OCI-M1 (cell line): ENCODE results near the gene ITIH3.
A peak's percentile ranks its signal among the peaks of the same experiment; 100 is the strongest.

Experiments
- DNase-seq: peaks from one replicate; lab custom pipeline; 2025; lab: John Stamatoyannopoulos, UW

Gene ITIH3

DNA sequence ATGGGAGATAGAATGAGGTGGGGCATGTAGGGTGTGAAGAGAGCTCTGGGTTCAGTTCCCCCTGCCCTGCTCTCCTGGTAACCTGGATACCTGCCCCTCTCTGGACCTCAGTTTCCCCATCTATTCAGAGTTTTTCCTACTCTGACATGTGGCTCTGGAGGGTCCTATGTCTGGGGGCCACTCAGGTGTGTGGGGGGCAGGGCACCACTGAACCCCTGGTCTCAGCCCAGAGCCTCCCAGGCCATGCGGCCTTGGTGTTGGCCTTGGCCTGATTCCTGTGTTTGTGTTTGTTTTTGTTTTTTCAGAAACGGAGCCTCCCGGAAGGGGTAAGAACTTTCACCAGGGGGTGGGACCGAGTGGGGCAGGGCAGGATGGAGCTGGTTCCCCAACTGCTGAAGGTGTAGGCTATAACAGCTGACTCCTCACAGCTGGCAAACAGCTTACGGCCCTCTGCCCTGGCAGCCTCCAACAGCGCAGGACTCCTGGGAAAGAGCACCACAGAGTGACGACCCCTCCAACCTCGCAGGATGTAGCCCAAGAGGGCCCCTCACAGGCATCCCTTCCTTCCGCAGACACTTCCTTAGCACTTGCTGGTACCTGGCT, 803 bp downstream of the ITIH3 start:
- no peak for DNase-seq

DNA sequence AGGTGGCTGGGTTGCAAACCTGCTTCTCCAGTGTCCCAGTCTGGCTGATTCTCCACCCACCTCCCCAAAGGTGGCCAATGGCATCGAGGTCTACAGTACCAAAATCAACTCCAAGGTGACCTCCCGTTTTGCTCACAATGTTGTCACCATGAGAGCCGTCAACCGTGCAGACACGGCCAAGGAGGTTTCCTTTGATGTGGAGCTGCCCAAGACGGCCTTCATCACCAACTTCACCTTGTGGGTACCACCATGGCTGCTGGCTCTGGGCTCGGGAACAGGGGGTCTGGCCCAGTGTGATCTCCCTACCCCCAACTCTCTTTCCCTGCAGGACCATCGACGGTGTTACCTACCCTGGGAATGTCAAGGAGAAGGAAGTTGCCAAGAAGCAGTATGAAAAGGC, 1.8 kb downstream of the ITIH3 start:
- no peak for DNase-seq

DNA sequence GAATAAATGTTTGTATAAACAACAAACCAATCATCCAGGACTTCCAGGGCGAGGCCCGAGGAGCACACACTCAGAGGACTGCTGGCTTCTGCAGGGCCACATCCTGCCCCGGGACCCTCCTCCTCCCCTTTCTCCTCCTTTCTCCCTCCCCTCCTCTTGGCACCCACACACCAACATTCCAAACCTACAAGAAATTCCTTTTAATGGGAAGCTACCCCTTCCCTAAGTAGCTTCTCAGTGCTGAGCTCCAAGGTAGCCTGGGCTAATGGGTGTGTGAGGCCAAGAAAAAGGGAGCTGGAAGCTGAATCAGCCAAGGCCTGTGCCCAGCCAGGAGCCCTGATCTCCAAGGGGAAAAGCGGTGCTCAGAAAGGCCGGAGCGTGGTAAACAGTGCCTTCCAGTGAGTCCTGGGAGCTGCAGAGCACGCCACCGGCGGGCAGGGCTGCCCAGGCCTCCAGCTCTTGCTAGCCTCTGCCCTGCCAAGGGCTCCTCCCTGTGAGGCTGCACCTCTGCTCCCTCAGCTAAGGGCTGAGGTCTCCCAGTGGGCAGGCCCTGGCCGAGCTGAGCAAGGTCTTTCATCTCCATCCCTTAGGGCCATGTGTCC, 3.9 kb downstream of the ITIH3 start:
- no peak for DNase-seq

DNA sequence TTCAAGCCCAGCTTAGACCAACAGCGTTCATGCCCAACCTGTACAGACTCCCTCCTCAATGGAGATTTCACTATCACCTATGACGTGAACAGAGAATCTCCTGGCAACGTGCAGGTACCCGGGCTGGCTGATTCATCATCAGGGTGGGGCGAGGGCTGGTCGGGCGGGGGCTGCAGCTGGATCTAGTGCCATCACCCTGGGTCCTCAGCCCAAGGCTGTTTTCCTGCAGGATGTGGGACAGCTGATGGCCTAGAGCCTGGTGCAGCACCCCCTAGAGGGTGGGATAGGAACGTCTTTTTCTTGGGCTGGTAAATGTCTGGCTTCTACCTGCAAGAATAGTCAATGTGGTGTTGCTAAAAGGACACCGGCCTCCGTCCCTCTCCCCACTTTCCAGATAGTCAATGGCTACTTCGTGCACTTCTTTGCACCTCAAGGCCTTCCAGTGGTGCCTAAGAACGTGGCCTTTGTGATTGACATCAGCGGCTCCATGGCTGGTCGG, 4.4 kb downstream of the ITIH3 start:
- DNase-seq, result peak; percentile 50

DNA sequence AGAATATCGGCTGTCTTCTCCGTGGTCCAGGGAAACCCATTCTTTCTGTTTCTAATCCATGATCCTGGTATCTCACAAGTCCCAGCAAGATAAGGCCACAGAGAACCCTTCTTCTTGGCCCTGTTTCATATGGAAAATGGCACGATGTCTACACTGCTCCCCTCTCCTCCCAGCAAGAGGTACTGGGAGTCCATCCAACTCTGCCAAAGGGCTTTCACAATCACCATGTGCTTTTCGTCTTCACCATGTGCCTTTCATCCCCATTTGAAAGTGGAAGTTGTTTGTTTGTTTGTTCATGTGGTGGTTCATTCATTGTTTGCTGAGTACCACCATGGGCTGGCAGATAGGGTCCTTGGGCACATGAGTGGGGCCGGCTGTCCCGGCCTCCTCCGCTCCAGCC, 5.5 kb downstream of the ITIH3 start:
- no peak for DNase-seq

DNA sequence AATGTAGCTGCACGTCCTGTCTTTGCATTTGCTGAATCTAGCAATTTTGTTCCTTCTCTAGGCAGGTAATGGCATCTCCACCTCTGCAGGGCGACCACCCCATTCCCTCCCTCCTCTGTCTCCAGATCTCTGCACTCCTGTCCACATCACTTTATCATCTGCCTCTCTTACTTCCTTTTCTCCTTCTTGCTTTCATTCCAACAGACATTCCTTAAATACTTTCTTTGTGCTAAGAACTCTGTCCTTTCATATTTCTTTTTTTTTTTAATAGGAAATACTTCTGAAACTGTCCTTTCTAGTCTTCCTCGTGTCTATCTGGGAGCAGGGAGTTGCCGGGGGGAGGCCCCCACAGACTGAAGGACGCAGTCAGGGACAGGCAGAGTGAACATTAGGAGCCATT, 7.2 kb downstream of the ITIH3 start:
- no peak for DNase-seq

DNA sequence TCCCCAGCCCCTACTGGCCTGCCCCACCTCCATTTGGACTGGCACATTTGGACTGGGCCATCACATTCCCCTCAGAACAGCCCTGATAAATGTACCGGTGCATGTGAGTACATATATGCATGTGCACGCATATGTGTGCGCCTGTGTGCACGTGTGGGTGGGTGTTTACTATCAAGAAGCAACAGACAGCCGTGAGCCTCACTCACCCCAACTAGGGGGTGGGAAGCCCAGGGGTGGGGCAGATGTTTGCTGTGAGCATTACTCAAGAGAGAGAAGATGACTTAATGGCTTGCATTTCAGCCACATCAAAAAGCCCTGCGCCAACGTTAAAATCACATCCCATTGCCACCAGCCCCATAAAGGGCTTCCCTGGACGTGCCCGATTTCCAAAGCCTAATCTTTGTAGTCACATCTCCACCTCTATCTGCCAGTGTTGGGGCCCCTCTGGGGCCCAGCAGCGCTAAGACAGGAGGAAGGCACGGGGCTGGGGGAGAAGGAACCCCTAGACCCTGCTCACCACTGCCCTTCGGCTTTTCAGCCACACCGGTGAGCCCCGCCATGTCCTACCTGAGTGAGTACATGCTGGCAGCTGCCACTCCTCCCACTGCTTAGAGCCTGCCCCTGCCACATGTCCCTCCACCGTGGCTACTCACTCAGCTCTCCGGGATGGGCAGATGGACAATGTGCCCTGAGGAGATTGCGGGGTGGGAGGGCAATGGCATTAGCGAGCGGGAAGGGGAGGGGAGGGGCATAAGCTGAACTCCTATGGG, 10.9 kb downstream of the ITIH3 start:
- peak; percentile 8 for DNase-seq

DNA sequence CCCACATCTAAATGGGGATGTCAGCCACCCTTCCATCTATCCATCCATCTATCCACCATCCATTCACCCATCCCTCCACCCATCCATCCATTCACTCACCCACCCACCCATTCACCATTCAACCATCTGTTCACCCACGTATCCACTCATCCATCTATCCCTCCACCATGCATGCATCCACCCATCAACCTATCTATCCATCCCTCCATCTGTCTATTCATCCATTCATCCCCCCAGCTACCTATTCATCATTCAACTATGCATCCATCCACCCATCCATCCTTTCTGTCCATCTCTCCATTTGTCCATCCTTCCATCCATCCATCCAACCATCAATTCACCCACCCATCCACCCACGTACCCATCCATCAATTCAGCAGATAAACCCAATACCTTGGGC, 14.6 kb downstream of the ITIH3 start:
- no peak for DNase-seq

DNA sequence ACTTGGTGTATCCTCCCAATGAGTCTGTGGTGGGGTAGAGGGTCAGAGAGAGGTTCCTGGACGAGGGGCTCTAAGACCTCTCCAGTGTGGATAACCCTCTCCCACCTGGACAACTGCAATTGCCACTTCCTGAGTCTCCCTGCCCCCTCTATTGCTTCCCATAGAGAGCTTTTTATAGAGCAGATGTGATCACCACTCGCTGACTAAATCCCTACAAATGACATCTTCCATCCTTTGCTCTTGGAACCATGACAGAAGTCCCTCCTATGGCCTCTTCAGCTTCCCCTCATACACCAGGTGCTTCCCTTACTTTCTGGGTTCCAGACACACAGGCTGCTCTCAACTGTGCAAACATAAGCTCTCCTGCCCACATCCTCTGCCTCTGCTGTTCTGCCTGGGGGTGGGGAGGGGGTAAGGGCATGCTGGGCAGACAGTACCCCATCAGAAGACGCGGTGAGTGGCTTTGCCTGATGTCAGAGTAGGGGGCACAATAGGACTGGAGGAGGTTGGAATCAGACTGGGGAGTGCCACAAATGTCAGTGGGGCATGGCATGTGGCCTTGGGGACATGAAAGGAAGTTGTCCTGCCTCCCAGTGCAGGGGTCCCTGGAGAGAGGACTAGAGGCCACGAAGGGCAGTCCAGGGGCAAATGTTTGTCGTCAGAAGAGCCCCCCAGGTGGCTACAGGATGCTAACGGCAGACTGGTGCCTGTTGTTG, 15.2 kb downstream of the ITIH3 start:
- DNase-seq, result no peak

DNA sequence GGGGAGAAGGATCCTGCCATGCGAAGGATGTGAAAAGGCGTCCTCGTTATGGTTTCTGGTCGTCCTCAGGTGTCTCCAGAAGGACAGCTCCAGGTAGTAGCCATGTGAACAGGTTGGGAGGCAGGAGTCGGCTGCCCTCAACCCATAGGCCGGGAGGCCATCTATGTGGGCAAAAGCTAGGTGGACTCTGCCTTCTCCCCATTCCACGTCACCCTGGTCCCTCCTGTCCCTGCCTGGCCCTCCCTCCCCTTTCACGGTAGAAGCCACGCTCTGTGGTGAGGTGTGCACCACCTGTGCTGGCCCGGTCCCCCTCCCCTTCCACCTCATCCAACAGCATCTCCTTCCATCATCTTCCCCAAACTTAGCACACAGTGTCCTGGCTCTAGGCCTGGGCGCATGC, 16.3 kb downstream of the ITIH3 start:
- no peak for DNase-seq

DNA sequence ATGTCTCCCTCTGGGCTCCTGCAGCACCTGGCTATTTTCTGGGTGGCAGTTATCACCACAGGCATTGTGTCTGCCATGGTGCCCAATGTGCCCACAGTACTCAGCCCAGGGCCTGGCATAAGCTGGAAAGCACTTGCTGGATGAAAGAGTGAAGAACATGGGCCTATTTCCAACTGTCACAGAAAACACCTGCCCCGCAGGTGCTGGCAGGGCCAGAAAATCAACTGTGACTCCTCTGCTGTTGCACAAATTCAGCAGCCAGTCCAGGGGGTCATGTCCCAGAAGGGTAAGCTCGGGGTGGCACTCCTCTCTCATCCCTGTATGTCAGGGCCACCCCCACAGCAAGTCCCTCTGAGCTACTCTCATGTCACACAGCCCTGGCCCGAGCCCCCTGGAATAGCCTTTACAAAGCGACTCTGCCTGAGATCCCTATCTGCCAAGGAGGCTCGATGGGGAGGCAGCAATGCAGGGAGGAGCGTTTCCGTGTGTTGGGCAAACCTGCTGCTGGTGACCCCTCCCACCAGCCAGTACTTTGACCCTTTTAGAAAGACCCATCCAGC, 16.9 kb downstream of the ITIH3 start:
- no peak for DNase-seq

DNA sequence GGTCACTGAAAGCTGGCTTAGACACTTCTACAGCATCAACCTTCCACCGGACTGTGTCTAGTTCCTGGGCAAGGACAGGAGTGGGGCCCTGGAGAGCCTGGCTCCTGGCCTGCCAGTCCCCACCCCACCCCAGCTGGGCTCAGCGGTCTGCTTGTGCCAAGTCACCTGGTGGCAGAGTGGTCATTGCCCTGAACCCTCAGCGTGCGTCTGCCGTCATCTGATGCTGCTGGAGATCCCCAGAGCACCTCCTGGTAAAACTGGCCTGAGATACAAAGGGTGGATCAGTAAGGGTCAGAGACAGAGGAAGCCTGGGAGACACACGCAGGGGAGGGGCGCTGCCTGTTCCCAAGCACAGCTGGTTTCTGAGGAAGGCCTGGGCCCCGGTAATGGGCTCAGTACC, 19.2 kb downstream of the ITIH3 start:
- no peak for DNase-seq

DNA sequence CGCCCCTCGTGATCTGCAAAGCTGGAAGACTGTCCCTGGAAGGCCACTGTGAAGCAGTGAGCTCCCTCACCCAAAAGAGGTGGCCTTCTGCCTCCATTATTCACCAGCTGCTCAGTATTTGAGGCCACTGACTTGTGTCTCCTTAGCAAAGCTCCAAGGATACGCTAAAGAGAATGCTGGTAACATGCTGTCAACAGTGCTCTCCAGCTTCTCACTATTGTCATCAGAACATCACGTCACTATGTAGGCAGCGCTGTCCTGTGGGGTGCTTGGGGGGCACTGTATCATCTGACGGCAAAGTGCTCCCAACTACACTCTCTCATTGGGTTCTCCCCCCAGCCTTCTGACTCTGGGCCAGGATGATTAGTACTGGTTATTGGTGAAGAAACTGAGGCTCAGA, 21.6 kb downstream of the ITIH3 start:
- DNase-seq, result no peak

DNA sequence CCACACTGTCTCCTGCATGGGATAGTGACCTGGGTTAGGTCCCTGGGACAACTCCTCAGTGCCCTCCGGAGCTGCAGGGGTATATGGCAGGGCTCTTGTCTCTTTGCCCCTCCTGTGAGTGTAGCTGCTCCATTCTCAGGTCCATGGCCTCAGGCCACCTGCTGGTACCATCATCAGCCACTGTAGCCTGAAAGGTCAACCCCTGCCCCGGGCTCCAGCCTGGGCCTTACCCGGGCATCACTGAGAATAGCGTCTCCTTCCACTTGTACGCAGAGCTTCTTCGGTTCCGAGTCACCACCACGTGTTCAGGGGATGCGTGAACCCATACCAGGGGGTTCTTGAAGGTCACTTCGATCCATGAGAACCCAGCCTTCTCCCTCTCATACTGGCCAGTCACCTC, 22.1 kb downstream of the ITIH3 start:
- DNase-seq, result no peak

DNA sequence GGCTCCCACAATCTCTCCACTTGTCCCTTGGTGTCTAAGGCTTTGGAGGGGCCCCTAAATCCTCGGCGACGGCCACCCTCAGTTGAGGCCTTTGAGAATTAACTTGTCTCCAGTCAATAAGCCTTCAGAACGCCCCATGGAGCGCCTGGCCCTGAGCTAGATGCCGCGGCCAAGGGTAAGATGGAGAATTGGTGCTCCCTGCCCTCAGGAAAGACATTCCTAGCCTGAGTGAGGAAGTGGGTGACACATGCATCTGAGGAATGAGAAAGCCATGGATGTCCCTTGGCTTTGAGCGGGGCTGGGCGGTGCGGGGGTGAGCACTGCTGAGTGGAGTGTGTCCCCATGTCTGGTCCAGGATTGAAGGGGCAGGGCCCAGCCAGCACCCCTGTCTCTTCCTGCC, 22.6 kb downstream of the ITIH3 start:
- no peak for DNase-seq

DNA sequence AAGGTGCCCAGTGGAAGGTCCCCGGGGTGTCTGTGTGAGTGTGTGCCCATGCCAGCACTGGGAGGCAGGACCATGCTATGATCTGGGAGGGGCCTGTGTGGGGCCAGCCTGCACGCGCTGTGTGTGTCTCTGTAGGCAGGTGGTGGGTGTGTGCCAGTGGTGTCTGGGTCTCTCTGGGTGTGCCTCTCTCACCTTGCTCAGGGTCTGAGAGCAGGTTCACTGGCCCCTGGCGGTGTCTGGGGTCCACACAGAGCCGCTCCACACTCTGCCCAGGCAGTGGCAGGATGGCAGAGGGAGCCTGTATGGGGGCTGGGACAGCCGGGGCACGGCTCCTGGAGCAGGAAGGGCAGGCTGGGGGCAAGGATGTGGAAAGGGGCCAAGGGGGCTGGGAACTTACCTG, 23.3 kb downstream of the ITIH3 start:
- DNase-seq, result no peak

DNA sequence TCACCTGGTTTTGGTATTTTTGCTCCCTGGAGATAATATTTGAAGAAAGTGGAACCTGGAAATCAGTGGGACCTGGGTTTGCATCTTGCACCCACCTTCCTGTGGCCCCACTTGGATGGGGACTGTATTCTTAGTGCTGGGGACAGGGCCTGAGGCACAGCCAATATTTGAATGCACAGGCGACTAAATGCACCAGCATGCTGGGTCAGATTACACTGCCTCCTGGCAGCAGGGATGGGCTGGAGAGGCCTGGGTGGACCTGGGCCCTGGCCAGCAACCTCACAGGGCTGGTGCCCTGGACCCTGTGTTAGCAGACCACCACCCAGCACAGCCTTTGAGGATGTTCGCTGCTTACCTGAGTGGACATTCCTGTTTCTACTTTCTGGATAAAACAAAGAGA, 25.3 kb downstream of the ITIH3 start:
- DNase-seq, result no peak

DNA sequence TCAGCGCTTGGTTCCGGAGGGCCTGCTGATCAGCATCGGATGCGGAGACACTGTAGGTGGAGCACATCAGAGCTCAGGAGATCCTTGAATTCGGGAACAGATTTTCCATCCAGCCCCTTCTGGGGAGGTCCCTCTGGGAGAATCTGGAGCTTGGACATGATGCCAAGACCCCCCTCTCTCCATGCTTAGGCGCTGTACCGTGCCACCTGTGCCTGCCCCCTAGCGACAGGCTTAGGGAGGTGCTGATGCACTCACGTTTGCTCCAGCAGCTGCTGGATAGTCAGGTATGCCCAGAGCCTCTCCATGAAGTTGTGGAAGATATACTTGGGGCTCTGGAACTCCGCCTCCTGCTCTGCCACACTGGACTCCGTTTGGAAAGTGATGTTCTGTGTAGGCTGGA, 26.1 kb downstream of the ITIH3 start:
- DNase-seq, result peak; percentile 57

DNA sequence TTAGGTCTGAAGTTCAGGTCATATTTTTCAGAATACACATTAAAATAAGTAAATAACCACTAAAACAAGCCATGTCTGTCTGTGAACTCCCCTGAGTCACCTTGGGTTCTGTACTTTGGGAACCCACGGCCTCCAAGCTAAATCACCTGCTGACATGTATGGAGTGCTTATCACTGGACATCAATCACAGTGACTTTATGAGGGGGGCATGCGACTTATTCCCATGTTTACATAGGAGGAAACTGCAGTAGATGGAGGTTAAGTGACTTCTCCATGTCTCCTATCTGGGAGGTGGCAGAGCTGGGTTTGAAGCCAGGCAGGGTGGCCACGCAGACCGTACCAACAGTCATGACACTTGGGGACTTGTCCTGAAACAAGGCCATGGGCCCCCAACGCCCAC, 27.8 kb downstream of the ITIH3 start:
- DNase-seq, result no peak

DNA sequence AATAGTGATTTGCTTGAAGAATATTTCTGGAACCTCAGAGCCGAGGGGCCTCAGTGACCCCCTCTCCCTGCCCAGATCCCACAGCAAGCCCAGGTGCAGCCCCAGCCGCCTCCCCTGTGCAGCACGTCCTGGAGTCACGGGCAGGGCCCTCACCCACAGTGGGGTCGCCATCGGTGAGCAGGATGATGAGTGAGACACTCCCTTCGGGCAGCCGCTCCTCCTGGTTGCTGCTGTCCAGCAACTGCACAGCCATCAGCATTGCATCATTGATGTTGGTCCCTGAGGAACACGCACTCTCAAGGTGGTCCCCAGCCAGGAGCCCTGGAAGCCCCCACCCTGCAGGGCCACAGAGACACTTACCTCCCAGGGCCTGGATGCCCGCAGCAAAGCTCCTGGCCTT, 29.4 kb downstream of the ITIH3 start:
- DNase-seq, result no peak

DNA sequence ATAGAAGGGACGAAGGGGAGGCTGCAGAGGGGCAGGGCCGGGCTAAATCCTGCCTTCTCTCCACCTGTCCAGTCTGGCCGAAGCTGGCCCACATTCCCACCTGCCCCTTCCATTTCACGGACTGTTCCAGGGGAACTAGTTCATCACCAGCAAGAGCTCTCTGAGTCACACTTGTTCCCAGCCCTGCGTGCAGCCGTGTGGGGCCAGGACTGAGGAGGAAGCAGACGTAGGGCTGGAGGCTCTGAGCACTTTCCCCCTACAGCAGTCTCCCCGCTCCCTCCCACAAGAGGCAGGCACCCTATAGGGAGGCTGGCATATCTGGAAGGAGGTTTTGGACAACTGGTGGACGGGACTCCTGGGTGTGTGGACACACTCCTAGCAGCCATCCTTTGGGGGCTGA, 32.8 kb downstream of the ITIH3 start:
- no peak for DNase-seq

DNA sequence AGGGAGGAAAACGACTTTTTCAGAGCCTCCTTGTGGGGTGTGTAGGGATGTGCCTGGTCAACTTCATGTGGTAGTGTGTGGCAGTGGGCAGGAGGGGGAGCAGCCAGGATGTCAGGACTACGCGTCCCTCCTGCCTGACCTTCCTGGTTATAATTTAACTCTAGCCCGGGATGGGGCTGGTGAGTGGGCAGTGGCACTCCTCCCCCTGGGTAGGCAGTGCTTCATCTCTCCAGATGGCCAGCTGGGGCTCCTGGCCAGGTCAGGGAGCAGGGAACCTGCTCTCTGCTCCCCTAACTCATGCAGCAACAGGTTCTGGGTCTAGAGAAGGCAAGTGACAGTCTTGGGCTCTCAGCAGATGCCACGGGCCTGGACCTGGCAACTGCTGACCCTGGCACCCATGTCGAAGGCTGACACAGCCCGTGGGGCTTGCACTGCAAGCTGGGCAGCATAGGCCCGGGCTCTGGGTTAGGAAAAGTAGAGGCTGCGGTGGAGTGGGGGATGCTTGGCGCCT, 33.3 kb downstream of the ITIH3 start:
- DNase-seq, result no peak
